GM19099 (cell line): Measurements from ENCODE around the gene ITPR3.

Source experiments
- POLR2A ChIP-seq: IDR thresholded peaks from 3 replicates; pipeline ENCODE4 v1.6.1; 2011; ENCODE audit warnings: low read depth; ENCODE audit not compliant: insufficient read length; ENCODE audit errors: extremely low read depth

ITPR3 gene

GRCh38 chr6:33738153-33738552, 117.0 kb downstream of the ITPR3 start:
- no peak for TF ChIP-seq POLR2A

GRCh38 chr6:33738879-33739278, 117.8 kb downstream of the ITPR3 start:
- no peak for TF ChIP-seq POLR2A

- no peak for TF ChIP-seq POLR2A
Measured at GRCh38 chr6:33739571-33739970, 118.4 kb downstream of the ITPR3 start.

GRCh38 chr6:33740204-33740608, 119.1 kb downstream of the ITPR3 start:
- TF ChIP-seq POLR2A, result no peak

- TF ChIP-seq POLR2A, result no peak
Measured at GRCh38 chr6:33740794-33741193, 119.7 kb downstream of the ITPR3 start.

- TF ChIP-seq POLR2A, result no peak
Measured at GRCh38 chr6:33742092-33742491, 121.0 kb downstream of the ITPR3 start.

GRCh38 chr6:33742837-33743236, 121.7 kb downstream of the ITPR3 start:
- no peak for TF ChIP-seq POLR2A

- TF ChIP-seq POLR2A, result no peak
Measured at GRCh38 chr6:33744001-33744848, 123.1 kb downstream of the ITPR3 start.

GRCh38 chr6:33744895-33745546, 123.9 kb downstream of the ITPR3 start:
- no peak for TF ChIP-seq POLR2A

- TF ChIP-seq POLR2A, result no peak
Measured at GRCh38 chr6:33745548-33745947, 124.4 kb downstream of the ITPR3 start.
